H1 (cell line): ENCODE data around the gene MYBPHL.

ENCODE experiments used
- ATF2 ChIP-seq: IDR thresholded peaks from 2 replicates; pipeline ENCODE4 v1.6.1; 2012; ENCODE audit warnings: low read length, inconsistent platforms
- ATF3 ChIP-seq: IDR thresholded peaks from 2 replicates; pipeline ENCODE4 v1.6.1; 2011; ENCODE audit warnings: low read depth, mild to moderate bottlenecking, low read length; ENCODE audit not compliant: insufficient read depth
- CEBPB ChIP-seq: IDR thresholded peaks from 2 replicates; pipeline ENCODE4 v1.6.1; 2012; ENCODE audit warnings: low read depth, low read length
- CHD2 ChIP-seq: IDR thresholded peaks from 2 replicates; pipeline ENCODE4 v1.6.1; 2012; ENCODE audit warnings: low read length, improper control_type of control experiment
- CTCF ChIP-seq, 3 experiments: IDR thresholded peaks; 1 replicate in 2 of 3; 2 replicates in 1 of 3; pipeline versions ENCODE4 v1.5.1 to v1.6.1; 2011; ENCODE audit warnings: low read length in 3 of 3, mild to moderate bottlenecking in 3 of 3, inconsistent platforms in 2 of 3, low read depth in 1 of 3, moderate library complexity in 1 of 3; ENCODE audit not compliant: insufficient read depth in 1 of 3; ENCODE audit errors: control extremely low read depth in 1 of 3
- EZH2 ChIP-seq: fragments of 200-600 bp; sonication (generic); IDR thresholded peaks from 2 replicates; pipeline ENCODE4 v1.7.1; 2012; ENCODE audit warnings: low read depth, mild to moderate bottlenecking, moderate library complexity, low read length, inconsistent platforms; ENCODE audit not compliant: severe bottlenecking
- POLR2A ChIP-seq, 2 experiments: IDR thresholded peaks; 1 replicate in 1 of 2; 2 replicates in 1 of 2; pipeline ENCODE4 v1.6.1; 2011; ENCODE audit warnings: low read depth in 2 of 2, low read length in 2 of 2, mild to moderate bottlenecking in 2 of 2; ENCODE audit errors: control extremely low read depth in 1 of 2
- POLR2AphosphoS5 ChIP-seq: IDR thresholded peaks from 2 replicates; pipeline ENCODE4 v1.6.1; 2011; ENCODE audit warnings: low read depth, low read length
- RFX5 ChIP-seq: IDR thresholded peaks from 2 replicates; pipeline ENCODE4 v1.6.1; 2011; ENCODE audit warnings: low read depth, low read length, improper control_type of control experiment, borderline replicate concordance
- SIN3A ChIP-seq, 2 experiments: IDR thresholded peaks in 1 of 2; conservative IDR thresholded peaks in 1 of 2; 2 replicates each; pipeline ENCODE4 v1.6.1; 2011 to 2012; ENCODE audit warnings: low read length in 2 of 2, improper control_type of control experiment in 1 of 2, low read depth in 1 of 2, mild to moderate bottlenecking in 1 of 2
- SP2 ChIP-seq: IDR thresholded peaks from 2 replicates; pipeline ENCODE4 v1.6.1; 2012; ENCODE audit warnings: mild to moderate bottlenecking, low read length, inconsistent platforms

- TF ChIP-seq ATF3 (no peak), ATF2 (no peak), CTCF (IDR thresholded peaks at IDR 0.05; ENCODE audit: control extremely low read depth in 1 of 3, insufficient read depth in 1 of 3, low read depth in 1 of 3, low read length in 3 of 3) (no peak), CEBPB (no peak), SIN3A (conservative IDR thresholded peaks at IDR 0.05 in 1 of 2, IDR thresholded peaks at IDR 0.05 in 1 of 2; ENCODE audit: low read depth in 1 of 2, low read length in 2 of 2) (no peak), CHD2 (no peak), POLR2AphosphoS5 (no peak), POLR2A (IDR thresholded peaks at IDR 0.05; ENCODE audit: control extremely low read depth in 1 of 2, low read depth in 2 of 2, low read length in 2 of 2) (no peak), EZH2 (no peak), SP2 (no peak), RFX5 (no peak)
Measured at GRCh38 chr1:109300650-109301151, 6.1 kb downstream of the MYBPHL start.
